Bronchial epithelial cell (primary cell): ENCODE data around the gene RPS6KB1. TPM values are rescaled to one million over a fixed set of nuclear protein-coding genes. Genes with fewer than 3 reads are reported as not detected.
A peak's percentile ranks its signal among the peaks of the same experiment; 100 is the strongest.
"Not testable (repeated sequence)": the region's sequence is repeated elsewhere in the genome, so short reads cannot be mapped to it uniquely, and the experiment has no call there.

Source experiments
- DNase-seq: peaks from one replicate; pipeline ENCODE4 v3.0.0-alpha.2; 2010; ENCODE audit warnings: low read depth
- FAIRE-seq: peaks from 2 replicates; lab custom pipeline; 2011; peaks lifted over from hg19 to GRCh38; lab: Jason Lieb, UNC
- H3K27me3 ChIP-seq: 2 replicates; pipeline ENCODE4 v1.5.1; 2011; ENCODE audit warnings: low read length; ENCODE audit not compliant: control insufficient read depth, insufficient read depth
- H3K36me3 ChIP-seq: 2 replicates; pipeline ENCODE4 v1.5.1; 2011; ENCODE audit warnings: low read length; ENCODE audit not compliant: control insufficient read depth, insufficient read depth
- H3K4me3 ChIP-seq: 2 replicates; pipeline ENCODE4 v1.5.1; 2011; ENCODE audit warnings: mild to moderate bottlenecking, low read depth, low read length, control low read depth
- total RNA-seq: library from RNA; depleted of rRNA; stranded (reverse); fragments of >200 nt; gene quantifications from 2 replicates; pipeline ENCODE4 v1.2.1, GENCODE V29; 2014
- TF ChIP-seq, protein P1 (sequence below): IDR thresholded peaks from 2 replicates; pipeline ENCODE4 v1.5.1; 2011; ENCODE audit warnings: mild to moderate bottlenecking, moderate library complexity, low read length, control low read depth, inconsistent platforms; ENCODE audit not compliant: insufficient read depth, severe bottlenecking

Gene RPS6KB1
- total RNA-seq, 1 donor from 2014 or later = 39.0 TPM

DNA sequence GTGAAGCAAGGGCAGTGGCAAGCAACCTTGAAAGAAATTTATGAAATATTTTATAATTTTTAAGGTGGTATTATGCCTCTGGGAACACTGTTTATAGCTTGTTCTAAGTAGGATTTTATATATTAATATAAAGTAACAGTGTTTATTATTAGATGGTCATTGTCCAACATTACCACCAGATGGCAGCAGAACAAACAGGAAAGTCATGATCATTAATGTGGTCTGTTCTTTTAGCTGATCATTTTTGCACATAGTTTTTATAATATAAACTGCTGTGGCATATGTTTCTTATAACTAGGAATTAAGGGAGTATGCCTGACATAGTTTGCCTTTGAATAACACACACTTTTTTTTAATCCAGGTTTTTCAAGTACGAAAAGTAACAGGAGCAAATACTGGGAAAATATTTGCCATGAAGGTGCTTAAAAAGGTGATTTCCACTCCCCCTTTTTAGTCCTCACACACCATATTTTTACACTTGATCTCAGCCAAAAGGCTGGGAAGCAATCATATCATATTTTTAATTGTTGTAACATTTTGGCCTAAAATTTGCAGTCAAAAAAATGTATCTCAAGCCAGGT is 21.4 kb downstream of the RPS6KB1 start:
- TF ChIP-seq, protein P1, sequence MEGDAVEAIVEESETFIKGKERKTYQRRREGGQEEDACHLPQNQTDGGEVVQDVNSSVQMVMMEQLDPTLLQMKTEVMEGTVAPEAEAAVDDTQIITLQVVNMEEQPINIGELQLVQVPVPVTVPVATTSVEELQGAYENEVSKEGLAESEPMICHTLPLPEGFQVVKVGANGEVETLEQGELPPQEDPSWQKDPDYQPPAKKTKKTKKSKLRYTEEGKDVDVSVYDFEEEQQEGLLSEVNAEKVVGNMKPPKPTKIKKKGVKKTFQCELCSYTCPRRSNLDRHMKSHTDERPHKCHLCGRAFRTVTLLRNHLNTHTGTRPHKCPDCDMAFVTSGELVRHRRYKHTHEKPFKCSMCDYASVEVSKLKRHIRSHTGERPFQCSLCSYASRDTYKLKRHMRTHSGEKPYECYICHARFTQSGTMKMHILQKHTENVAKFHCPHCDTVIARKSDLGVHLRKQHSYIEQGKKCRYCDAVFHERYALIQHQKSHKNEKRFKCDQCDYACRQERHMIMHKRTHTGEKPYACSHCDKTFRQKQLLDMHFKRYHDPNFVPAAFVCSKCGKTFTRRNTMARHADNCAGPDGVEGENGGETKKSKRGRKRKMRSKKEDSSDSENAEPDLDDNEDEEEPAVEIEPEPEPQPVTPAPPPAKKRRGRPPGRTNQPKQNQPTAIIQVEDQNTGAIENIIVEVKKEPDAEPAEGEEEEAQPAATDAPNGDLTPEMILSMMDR = peak; percentile 37
- peaks cover 10% of the 10 kb centered on the region for H3K36me3 ChIP-seq
- H3K4me3 ChIP-seq = no peak overlapping the region
- no peaks in the 10 kb centered on the region for H3K27me3 ChIP-seq
- DNase-seq (peak; percentile 43), FAIRE-seq (no peak)

DNA sequence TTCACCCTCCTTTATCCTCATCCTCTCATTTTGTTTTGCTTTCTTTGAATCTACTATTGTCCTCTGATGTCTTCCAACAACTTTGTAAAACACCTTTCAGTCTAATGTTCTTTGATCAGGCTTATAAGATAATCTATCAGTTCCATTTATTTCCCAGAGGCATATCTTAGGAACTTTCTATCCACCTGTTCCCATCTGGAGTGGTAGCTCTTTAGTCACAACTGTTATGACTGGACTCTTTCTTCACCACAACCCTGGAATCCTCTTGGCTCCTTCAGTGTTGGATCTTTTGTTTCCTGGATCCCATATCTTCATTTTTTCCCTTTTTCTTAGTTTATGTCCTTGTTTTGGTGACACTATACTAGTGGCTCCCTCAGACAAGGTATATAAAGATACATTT is 23.5 kb downstream of the RPS6KB1 start:
- no peak overlapping the region for H3K4me3 ChIP-seq
- no peak for DNase-seq
- TF ChIP-seq, protein P1 = no peak
- no peaks in the 10 kb centered on the region for H3K27me3 ChIP-seq
- no peak for FAIRE-seq
- H3K36me3 ChIP-seq = peaks cover 10% of the 10 kb centered on the region

DNA sequence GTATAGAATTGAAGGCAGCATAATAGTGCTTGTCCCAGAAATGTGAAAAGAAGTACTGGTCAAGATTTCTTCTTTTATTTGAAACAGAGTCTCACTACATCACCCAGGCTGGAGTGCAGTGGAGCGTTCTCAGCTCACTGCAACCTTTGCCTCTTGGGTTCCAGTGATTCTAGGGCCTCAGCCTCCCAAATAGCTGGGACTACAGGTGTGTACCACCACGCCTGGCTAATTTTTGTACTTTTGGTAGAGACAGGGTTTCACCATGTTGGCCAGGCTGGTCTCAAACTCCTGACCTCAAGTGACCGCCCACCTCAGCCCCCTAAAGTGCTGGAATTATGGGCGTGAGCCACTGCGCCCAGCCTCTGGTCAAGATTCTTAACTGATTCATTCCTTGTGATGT is 27.7 kb downstream of the RPS6KB1 start:
- DNase-seq, H3K36me3 ChIP-seq, H3K4me3 ChIP-seq, FAIRE-seq, H3K27me3 ChIP-seq: not testable (repeated sequence)

DNA sequence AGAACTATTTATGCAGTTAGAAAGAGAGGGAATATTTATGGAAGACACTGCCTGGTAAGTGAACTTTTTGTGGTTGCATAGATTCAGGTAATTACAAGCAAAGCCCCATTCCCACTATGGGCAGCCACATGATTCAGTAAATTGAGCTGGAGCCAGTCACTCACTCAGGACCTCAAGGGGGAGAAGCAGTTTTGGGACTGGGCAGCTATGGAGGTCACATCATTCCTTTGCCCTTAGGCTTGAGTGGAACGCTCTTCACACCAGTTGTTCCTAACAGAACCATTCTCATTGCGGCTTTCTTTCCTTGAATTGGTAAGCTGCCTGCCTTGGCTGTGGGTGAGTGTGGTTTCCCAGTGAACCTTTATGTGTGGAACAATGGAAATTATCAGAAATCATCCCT is 37.2 kb downstream of the RPS6KB1 start:
- H3K36me3 ChIP-seq, DNase-seq, FAIRE-seq, H3K27me3 ChIP-seq, H3K4me3 ChIP-seq: not testable (repeated sequence)

DNA sequence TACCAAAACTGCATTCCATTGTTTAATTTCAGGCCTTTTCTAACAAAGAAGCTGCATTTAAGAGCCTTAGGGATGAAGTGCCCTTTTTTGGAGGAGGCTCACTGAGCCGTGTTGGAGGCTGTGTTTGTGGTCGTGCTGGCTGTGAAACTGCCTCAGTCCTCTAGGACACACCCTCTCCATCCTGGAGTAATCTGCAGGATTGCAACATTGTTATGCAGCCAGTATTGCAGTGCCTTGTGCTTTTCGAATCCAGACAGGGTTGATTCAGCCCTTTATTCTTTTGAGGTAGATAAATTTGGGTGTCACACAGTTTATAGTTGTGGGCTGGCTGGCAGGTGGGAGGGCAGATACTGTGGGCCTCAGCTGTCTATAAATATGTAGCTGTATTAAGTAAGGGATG is 37.8 kb downstream of the RPS6KB1 start:
- not testable (repeated sequence) for H3K27me3 ChIP-seq, H3K36me3 ChIP-seq, H3K4me3 ChIP-seq, FAIRE-seq
- peak; percentile 20 for DNase-seq

DNA sequence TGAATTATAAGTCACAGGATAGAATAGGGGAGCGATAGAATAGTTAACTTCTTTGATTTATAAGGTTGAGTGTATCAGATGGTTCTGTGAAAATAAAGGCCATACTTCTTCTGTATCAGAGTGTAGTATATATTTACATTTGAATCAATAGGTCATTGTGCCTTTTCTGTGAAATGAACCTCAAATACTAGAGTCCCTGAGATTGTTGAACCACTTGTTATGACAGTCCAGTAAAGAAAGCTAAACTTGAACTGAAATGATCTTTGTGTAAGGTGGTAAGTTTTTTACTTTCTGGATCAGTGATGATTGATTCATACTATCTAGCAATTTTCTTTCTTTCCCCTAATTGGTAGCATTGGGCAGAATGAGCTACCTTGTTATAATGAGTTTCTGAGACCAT is 40.4 kb downstream of the RPS6KB1 start:
- not testable (repeated sequence) for H3K27me3 ChIP-seq, H3K36me3 ChIP-seq, DNase-seq, FAIRE-seq, H3K4me3 ChIP-seq

DNA sequence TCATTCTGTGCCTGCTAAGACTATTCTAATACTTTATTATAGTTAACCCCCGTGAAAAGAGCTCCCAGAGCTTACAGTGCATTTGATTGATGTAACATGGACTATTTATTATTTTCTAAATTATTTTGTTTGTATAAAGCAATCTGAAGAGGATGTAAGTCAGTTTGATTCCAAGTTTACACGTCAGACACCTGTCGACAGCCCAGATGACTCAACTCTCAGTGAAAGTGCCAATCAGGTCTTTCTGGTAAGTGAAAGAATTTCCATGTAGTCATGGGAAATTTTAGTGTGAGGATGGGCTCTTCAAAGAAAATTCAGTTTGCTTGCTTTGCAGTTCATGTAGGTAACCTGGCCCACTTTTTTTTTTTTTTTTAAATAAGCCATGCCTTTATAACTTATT is 47.8 kb downstream of the RPS6KB1 start:
- H3K36me3 ChIP-seq = not testable (repeated sequence)
- peak; percentile 72 for DNase-seq

DNA sequence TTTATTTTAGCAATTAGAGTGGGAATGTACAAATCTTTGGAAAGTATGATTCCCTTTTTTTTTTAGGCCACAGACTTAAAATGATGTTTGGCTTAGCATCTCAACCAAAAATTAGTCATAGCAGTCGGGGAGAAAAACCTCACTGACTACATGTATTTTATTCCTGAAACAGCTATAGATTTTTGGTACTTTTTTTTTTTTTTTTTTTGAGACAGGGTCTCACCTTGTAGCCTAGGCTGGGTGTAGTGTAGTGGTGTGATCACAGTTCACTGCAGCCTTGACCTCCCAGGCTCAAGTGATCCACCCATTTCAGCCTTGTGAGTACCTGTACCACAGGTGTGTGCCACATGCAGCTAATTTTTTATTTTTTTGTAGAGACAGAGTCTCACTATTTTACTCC is 48.2 kb downstream of the RPS6KB1 start:
- peaks cover 3% of the 10 kb centered on the region for H3K36me3 ChIP-seq
- no peak overlapping the region for H3K4me3 ChIP-seq
- no peaks in the 10 kb centered on the region for H3K27me3 ChIP-seq
- FAIRE-seq (no peak), DNase-seq (no peak)
- TF ChIP-seq, protein P1 = no peak

More for the DNA sequence above, 47.8 kb downstream of the RPS6KB1 start:
- not testable (repeated sequence) for H3K27me3 ChIP-seq, FAIRE-seq, H3K4me3 ChIP-seq

DNA sequence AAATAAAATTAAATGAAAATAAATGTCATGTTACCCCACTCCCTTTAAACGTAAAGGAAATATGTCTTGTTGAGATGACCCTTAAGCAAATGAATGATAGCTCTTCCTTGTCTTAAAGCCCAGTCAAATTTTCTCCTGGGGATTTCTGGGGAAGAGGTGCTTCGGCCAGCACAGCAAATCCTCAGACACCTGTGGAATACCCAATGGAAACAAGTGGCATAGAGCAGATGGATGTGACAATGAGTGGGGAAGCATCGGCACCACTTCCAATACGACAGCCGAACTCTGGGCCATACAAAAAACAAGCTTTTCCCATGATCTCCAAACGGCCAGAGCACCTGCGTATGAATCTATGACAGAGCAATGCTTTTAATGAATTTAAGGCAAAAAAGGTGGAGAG is 53.5 kb downstream of the RPS6KB1 start:
- FAIRE-seq, H3K36me3 ChIP-seq, H3K4me3 ChIP-seq, H3K27me3 ChIP-seq, DNase-seq: not testable (repeated sequence)

DNA sequence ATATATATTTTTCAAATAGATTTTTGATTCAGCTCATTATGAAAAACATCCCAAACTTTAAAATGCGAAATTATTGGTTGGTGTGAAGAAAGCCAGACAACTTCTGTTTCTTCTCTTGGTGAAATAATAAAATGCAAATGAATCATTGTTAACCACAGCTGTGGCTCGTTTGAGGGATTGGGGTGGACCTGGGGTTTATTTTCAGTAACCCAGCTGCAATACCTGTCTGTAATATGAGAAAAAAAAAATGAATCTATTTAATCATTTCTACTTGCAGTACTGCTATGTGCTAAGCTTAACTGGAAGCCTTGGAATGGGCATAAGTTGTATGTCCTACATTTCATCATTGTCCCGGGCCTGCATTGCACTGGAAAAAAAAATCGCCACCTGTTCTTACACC is 54.4 kb downstream of the RPS6KB1 start:
- H3K4me3 ChIP-seq, FAIRE-seq, H3K36me3 ChIP-seq, DNase-seq, H3K27me3 ChIP-seq: not testable (repeated sequence)
